ENCODE results near the gene CCDC88B.

DNA sequence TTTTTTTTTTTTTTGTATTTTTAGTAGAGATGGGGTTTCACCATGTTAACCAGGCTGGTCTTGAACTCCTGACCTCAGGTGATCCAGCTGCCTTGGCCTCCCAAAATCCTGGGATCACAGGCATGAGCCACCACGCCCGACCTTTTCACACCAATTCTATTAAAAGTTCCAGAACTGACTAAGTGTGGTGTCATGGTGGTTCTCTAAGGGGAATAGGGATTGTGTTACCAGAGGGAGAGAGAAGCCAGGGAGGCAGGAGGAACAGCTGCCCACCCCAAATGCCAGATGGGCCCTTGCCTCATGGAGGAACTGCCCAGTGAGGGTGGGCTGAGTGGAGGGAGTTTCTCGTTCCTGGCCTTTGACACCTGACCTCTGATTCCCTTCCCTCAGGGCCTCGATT is 24.9 kb downstream of the CCDC88B start:
- TF ChIP-seq EZH2 (IDR thresholded peaks at IDR 0.05) = no peak
- TF ChIP-seq ZNF274 (IDR thresholded peaks at IDR 0.05; ENCODE audit: low read depth, low read length) = no peak
- TF ChIP-seq, protein P1, sequence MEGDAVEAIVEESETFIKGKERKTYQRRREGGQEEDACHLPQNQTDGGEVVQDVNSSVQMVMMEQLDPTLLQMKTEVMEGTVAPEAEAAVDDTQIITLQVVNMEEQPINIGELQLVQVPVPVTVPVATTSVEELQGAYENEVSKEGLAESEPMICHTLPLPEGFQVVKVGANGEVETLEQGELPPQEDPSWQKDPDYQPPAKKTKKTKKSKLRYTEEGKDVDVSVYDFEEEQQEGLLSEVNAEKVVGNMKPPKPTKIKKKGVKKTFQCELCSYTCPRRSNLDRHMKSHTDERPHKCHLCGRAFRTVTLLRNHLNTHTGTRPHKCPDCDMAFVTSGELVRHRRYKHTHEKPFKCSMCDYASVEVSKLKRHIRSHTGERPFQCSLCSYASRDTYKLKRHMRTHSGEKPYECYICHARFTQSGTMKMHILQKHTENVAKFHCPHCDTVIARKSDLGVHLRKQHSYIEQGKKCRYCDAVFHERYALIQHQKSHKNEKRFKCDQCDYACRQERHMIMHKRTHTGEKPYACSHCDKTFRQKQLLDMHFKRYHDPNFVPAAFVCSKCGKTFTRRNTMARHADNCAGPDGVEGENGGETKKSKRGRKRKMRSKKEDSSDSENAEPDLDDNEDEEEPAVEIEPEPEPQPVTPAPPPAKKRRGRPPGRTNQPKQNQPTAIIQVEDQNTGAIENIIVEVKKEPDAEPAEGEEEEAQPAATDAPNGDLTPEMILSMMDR (IDR thresholded peaks at IDR 0.05 in 2 of 3, conservative IDR thresholded peaks at IDR 0.05 in 1 of 3; ENCODE audit: borderline replicate concordance in 1 of 3, insufficient read depth in 1 of 3, low read depth in 2 of 3, low read length in 2 of 3) = no peak

Measured in HCT116 (cell line).